Right atrium auricular region (tissue), 2 donors: ENCODE results near the gene TAOK2. TPM values are rescaled to one million over a fixed set of nuclear protein-coding genes. Genes with fewer than 3 reads are reported as not detected.

Experiments
- DNase-seq: peaks from one replicate; pipeline ENCODE4 v3.0.0-alpha.2; 2019; ENCODE audit warnings: low spot score
- H3K27ac ChIP-seq, 2 donors: fragments of 200-600 bp; sonication (generic); 1 replicate in 1 of 2; 2 replicates in 1 of 2; pipeline ENCODE4 v1.5.1; 2016 to 2019
- H3K27me3 ChIP-seq, 2 donors: fragments of 200-600 bp; sonication (generic); one replicate each; pipeline versions ENCODE4 v1.5.1 to v1.6.0; 2017 to 2019
- H3K36me3 ChIP-seq: fragments of 200-600 bp; sonication (generic); one replicate; pipeline ENCODE4 v1.5.1; 2016
- H3K4me1 ChIP-seq, 2 donors: fragments of 200-600 bp; sonication (generic); one replicate each; pipeline versions ENCODE4 v1.5.1 to v1.6.0; 2017 to 2019
- H3K4me3 ChIP-seq, 2 donors: fragments of 200-600 bp; sonication (generic); 1 replicate in 1 of 2; 2 replicates in 1 of 2; pipeline ENCODE4 v1.5.1; 2017 to 2019; ENCODE audit warnings: mild to moderate bottlenecking in 1 of 2, moderate library complexity in 1 of 2
- H3K9me3 ChIP-seq, 2 donors: fragments of 200-600 bp; sonication (generic); one replicate each; pipeline ENCODE4 v1.5.1; 2019
- total RNA-seq, 2 donors: library from RNA; depleted of rRNA; stranded (reverse); fragments of >200 nt; gene quantifications; one replicate each; pipeline ENCODE4 v1.1.0, GENCODE V29; 2016
- TF ChIP-seq, protein P1 (sequence below), 2 donors: fragments of 200-600 bp; sonication (generic); IDR thresholded peaks; one replicate each; pipeline ENCODE4 v1.5.1; 2019; ENCODE audit warnings: antibody characterized with exemption in 2 of 2

Gene TAOK2
- total RNA-seq, 2 donors from 2014 or later = 29.1 to 36.7 TPM

DNA sequence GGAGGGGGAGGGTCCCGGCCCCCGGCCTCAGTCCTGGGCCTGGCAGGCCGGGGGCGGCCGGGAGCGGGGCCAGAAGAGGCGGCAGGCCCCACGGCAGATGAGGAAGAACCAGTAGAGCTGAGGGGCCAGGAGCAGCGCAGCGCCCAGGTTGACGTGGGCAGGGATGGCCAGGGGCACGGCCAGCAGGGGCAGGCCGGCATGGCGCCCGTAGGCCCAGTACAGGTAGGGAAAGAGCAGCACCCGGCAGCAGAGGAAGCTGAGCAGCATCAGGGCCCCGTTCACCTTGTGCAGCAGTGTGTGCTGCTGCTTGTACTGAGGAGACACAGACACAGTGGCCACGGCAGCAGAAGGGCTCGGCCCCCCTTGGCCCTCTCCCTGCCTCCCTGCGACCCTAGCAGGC, 51.5 kb downstream of the TAOK2 start:
- no peak for DNase-seq
- no peaks in the 10 kb centered on the region for H3K9me3 ChIP-seq
- TF ChIP-seq, protein P1, sequence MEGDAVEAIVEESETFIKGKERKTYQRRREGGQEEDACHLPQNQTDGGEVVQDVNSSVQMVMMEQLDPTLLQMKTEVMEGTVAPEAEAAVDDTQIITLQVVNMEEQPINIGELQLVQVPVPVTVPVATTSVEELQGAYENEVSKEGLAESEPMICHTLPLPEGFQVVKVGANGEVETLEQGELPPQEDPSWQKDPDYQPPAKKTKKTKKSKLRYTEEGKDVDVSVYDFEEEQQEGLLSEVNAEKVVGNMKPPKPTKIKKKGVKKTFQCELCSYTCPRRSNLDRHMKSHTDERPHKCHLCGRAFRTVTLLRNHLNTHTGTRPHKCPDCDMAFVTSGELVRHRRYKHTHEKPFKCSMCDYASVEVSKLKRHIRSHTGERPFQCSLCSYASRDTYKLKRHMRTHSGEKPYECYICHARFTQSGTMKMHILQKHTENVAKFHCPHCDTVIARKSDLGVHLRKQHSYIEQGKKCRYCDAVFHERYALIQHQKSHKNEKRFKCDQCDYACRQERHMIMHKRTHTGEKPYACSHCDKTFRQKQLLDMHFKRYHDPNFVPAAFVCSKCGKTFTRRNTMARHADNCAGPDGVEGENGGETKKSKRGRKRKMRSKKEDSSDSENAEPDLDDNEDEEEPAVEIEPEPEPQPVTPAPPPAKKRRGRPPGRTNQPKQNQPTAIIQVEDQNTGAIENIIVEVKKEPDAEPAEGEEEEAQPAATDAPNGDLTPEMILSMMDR (IDR thresholded peaks at IDR 0.05) = no peak

DNA sequence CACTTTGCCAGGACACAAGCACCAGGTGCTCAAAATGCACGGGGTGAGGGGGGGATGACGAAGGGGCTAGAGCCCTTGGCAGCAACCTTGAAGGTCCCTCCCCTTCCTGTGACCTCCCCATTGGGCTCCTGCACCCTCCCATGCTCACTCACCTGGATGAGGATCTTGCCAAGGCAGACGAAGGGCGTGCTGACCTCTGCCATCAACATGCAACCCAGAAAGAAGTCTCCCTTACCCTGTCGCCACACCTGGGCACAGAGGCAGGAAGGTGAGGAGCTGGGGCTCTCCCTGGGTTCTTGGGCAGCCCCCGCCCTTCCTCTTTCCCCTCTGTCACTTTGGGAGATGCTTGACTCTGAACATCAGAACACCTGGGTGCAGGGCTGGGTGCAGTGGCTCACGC, 51.9 kb downstream of the TAOK2 start:
- Histone ChIP-seq H3K9me3 (no peaks in the 10 kb centered on the region), H3K4me1 (peaks cover 0 to 12% of the 10 kb centered on the region in 2 donors), H3K27me3 (peaks cover 0 to 9% of the 10 kb centered on the region in 2 donors), H3K4me3 (no peak overlapping the region), H3K36me3 (no peaks in the 10 kb centered on the region), H3K27ac (no peak overlapping the region)
- TF ChIP-seq, protein P1 (IDR thresholded peaks at IDR 0.05) = no peak
- DNase-seq = no peak

More for the DNA sequence above, 51.5 kb downstream of the TAOK2 start:
- H3K36me3 ChIP-seq = no peaks in the 10 kb centered on the region
- no peak overlapping the region for H3K27ac ChIP-seq
- peaks cover 0 to 9% of the 10 kb centered on the region in 2 donors for H3K27me3 ChIP-seq
- peaks cover 0 to 13% of the 10 kb centered on the region in 2 donors for H3K4me1 ChIP-seq
- H3K4me3 ChIP-seq = no peak overlapping the region

DNA sequence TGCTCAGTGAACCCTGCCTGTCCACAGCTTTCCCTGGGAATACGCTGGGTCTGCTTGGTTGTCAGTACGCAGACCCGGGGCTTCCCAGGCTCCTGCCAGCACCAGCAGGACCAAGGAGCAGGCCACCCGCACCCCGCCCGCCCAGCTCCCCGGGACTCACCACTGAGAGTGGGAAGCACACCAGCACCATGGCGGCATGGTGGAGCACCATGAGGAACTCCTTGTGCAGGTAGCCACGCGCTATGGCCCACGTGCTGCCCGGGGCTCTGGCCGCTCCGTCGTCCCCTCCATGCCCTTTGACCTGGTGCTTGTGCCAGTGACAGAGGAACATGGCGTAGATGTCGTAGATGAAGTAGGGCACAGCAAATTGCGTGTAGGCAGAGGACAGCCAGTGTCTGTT, 52.8 kb downstream of the TAOK2 start:
- Histone ChIP-seq H3K27me3 (peaks cover 6 to 13% of the 10 kb centered on the region in 2 donors), H3K4me3 (no peak overlapping the region), H3K4me1 (peaks cover 0 to 12% of the 10 kb centered on the region in 2 donors), H3K9me3 (no peaks in the 10 kb centered on the region), H3K36me3 (no peaks in the 10 kb centered on the region), H3K27ac (no peak overlapping the region)
- TF ChIP-seq, protein P1 (IDR thresholded peaks at IDR 0.05) = no peak
- no peak for DNase-seq

DNA sequence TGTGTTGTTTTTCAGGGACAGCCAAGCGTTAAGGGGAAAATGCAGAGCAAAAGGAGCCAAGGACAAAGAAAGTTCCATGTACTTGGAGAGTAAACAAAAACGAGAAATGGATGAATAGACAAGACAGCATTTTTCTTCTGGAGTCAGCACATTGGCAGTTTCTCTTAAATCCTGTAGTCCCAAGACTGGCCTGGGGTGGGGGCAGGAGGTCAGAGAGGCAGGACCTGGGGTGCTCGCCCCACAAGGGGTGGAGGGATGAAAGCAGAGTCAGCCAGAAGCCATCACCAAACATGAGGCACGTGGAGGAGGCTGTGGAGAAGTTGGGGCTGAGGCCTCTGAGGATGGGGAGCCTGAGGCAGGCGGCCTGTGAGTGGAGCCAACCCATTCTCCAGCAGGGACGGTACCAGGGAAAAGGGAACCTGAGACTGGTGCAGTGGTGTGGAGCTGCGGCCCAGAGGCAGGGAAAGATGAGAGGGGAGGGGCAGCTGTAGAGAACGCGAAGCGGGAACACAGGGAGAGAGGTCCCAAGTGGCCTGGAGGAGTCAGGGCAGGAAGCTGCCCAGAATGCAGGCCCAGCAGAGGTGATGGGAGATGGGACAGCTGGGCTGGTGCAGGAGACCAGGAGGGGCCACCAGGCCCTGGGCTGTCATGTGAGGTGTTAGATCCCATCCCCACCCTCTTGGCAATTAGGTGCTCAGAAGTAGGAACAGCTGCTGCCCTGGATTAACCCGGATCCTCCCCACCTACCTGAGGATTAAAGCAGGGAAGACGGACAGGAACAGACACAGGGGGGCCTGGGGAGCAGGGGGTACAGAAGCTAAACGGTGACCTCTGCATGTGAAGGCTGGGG, 54.1 kb downstream of the TAOK2 start:
- no peak for DNase-seq
- Histone ChIP-seq H3K27ac (no peak overlapping the region), H3K4me3 (no peak overlapping the region), H3K36me3 (no peaks in the 10 kb centered on the region), H3K9me3 (no peaks in the 10 kb centered on the region), H3K27me3 (peaks cover 13 to 18% of the 10 kb centered on the region in 2 donors), H3K4me1 (peaks cover 0 to 13% of the 10 kb centered on the region in 2 donors)
- TF ChIP-seq, protein P1 (IDR thresholded peaks at IDR 0.05) = no peak

DNA sequence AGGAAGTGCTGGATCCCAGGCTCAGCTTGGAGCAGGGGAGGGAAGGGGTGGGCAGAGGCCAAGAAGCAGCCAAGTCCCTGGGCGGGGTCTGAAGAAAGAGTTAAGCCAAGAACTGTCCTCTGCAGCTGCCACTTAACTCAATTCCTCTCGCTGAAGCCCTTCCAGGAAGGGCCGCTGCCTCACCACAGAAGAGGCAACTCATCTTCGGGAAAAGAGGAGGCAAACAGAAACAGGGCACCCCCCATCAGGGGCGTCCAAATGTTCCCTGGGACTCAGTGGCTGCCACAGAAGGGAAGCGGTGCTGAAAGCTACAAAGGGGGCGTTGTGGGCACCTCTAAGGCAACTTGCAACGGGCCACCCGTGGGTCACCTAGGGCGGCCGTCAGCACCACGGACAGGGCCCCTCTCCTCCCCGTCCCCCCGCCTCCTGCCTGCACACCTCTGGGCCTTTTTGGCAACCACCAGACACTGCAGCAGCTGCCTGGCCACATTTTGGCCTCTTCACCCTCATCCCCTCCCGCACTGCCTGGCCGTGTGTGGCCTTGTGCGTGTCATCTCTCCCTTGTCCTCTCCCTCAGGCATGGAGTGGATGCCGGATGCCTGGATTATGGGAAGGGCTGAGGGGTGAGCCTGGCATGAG, 54.9 kb downstream of the TAOK2 start:
- no peak for DNase-seq
- no peaks in the 10 kb centered on the region for H3K9me3 ChIP-seq
- peaks cover 0 to 13% of the 10 kb centered on the region in 2 donors for H3K4me1 ChIP-seq
- no peaks in the 10 kb centered on the region for H3K36me3 ChIP-seq
- peaks cover 15 to 18% of the 10 kb centered on the region in 2 donors for H3K27me3 ChIP-seq
- no peak overlapping the region for H3K27ac ChIP-seq
- TF ChIP-seq, protein P1 (IDR thresholded peaks at IDR 0.05) = no peak
- no peak overlapping the region for H3K4me3 ChIP-seq
